ENCODE measurements around the gene BIRC7.

- TF ChIP-seq CTCF (IDR thresholded peaks at IDR 0.05): no peak
- TF ChIP-seq POLR2AphosphoS5 (IDR thresholded peaks at IDR 0.05): no peak
- no peak for TF ChIP-seq POLR2A (IDR thresholded peaks at IDR 0.05; ENCODE audit: low read depth)
- TF ChIP-seq EP300 (IDR thresholded peaks at IDR 0.05): no peak
These were observed 38.9 kb downstream of the BIRC7 start for GRCh38 chr20:63274381-63275228.
